ENCODE measurements around the gene LRFN3.

DNA sequence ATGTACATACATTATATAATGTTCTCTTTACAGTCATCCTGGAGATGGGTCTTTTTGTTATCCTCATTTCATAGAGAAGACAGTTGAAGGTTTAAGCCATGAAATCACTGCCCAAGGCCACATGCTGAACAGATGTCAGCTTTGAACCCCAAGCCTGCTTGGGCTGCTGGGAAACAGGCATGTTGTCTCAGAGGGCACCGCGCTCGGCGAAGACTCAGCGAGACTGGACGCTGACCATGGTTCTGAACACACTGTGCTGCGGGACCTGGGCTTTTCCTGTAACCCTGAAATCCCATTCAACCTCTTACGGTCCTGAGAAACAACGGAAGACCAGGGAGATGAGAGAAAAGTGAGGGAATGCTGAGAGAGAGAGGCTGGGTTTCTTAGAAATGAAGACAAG, 27.3 kb downstream of the LRFN3 start:
- TF ChIP-seq, protein P1, sequence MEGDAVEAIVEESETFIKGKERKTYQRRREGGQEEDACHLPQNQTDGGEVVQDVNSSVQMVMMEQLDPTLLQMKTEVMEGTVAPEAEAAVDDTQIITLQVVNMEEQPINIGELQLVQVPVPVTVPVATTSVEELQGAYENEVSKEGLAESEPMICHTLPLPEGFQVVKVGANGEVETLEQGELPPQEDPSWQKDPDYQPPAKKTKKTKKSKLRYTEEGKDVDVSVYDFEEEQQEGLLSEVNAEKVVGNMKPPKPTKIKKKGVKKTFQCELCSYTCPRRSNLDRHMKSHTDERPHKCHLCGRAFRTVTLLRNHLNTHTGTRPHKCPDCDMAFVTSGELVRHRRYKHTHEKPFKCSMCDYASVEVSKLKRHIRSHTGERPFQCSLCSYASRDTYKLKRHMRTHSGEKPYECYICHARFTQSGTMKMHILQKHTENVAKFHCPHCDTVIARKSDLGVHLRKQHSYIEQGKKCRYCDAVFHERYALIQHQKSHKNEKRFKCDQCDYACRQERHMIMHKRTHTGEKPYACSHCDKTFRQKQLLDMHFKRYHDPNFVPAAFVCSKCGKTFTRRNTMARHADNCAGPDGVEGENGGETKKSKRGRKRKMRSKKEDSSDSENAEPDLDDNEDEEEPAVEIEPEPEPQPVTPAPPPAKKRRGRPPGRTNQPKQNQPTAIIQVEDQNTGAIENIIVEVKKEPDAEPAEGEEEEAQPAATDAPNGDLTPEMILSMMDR (IDR thresholded peaks at IDR 0.05), result no peak
- TF ChIP-seq POLR2A (IDR thresholded peaks at IDR 0.05) (no peak), POLR2AphosphoS5 (IDR thresholded peaks at IDR 0.05) (no peak)
